SH-SY5Y (cell line): ENCODE results near the gene RPS14.

Experiments
- GATA2 ChIP-seq: IDR thresholded peaks from 2 replicates; pipeline ENCODE4 v1.6.1; 2011; ENCODE audit warnings: mild to moderate bottlenecking, low read depth, low read length
- GATA3 ChIP-seq: IDR thresholded peaks from 2 replicates; pipeline ENCODE4 v1.6.1; 2011; ENCODE audit warnings: low read depth, mild to moderate bottlenecking, low read length, moderate library complexity

DNA sequence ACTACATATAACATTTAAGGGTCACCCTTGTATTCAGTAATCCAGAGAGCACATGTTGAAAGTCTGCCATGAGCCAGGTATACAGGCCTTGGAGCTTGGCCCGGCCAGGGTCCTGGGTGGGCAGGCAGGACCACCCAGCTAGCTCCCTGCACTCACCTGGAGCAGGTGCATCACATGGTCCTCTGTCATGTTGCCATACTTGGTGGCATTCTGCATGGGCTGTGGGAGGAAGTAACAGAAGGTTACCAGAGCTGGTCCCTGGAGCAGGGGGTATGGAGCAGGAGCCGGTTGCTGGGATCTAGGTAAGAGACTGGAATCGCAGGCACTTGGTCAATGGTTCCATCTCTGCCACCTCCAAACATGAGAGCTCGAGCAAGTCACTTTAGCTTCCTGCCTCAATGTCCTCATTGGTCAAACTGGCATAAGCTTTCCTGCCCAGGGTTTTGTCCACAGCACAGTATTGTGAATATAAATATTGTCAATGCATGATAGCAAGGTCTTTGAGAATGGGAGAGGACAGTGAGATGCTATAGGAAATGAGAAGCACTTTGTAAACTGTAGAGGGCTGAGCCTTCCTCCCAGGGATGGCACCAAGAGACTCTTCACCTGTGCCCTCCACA, 43.3 kb downstream of the RPS14 start:
- no peak for TF ChIP-seq GATA3
- TF ChIP-seq GATA2: no peak
